Measurements from ENCODE around the gene CERS1. TPM values are rescaled to one million over a fixed set of nuclear protein-coding genes. Genes with fewer than 3 reads are reported as not detected.

Gene CERS1
- polyA plus RNA-seq, 2 of the 4 experiments (the other 2 are of a cell fraction): 1.7 to 3.4 TPM

- TF ChIP-seq BCL3 (IDR thresholded peaks at IDR 0.05) (0 out of 3 replicates have a peak, but pooled peaks have one; percentile 43), HEYL (CRISPR knock-in tag; IDR thresholded peaks at IDR 0.05) (no peak), RFX5 (IDR thresholded peaks at IDR 0.05) (no peak), JUNB (IDR thresholded peaks at IDR 0.05) (no peak), RAD21 (conservative IDR thresholded peaks at IDR 0.05 in 1 of 2, IDR thresholded peaks at IDR 0.05 in 1 of 2) (no peak), USF2 (IDR thresholded peaks at IDR 0.05) (peak; percentile 39; the same call in 1 of the 2 replicates), HOXA7 (CRISPR knock-in tag; IDR thresholded peaks at IDR 0.05) (no peak), FOSB (CRISPR knock-in tag; IDR thresholded peaks at IDR 0.05) (no peak), CBX2 (IDR thresholded peaks at IDR 0.05; ENCODE audit: borderline replicate concordance, low read depth) (no peak), JUN (IDR thresholded peaks at IDR 0.05) (peak; percentile 8 to 75; a peak in 3 of 5 replicates), RNF2 (IDR thresholded peaks at IDR 0.05; ENCODE audit: borderline replicate concordance, low read depth) (no peak), FOSL2 (IDR thresholded peaks at IDR 0.05) (no peak), FOSL2 (CRISPR knock-in tag; IDR thresholded peaks at IDR 0.05) (peak; percentile 14; the same call in 1 of the 2 replicates), REST (IDR thresholded peaks at IDR 0.05) (no peak; the same call in 1 of the 2 replicates), EP300 (IDR thresholded peaks at IDR 0.05) (no peak), EHMT2 (IDR thresholded peaks at IDR 0.05; ENCODE audit: low read depth) (no peak), MAFK (IDR thresholded peaks at IDR 0.05; ENCODE audit: partially characterized antibody) (no peak), HMGXB4 (CRISPR knock-in tag; IDR thresholded peaks at IDR 0.05; ENCODE audit: borderline replicate concordance) (0 out of 2 replicates have a peak, but pooled peaks have one; percentile 22), NFE2L2 (conservative IDR thresholded peaks at IDR 0.05; ENCODE audit: low read length) (no peak), GATA3 (IDR thresholded peaks at IDR 0.05; ENCODE audit: borderline replicate concordance) (no peak), MAZ (IDR thresholded peaks at IDR 0.05; ENCODE audit: borderline replicate concordance, low read depth, low read length) (no peak), CHD2 (IDR thresholded peaks at IDR 0.05; ENCODE audit: low read length, partially characterized antibody) (peak; percentile 61), NR3C1 (IDR thresholded peaks at IDR 0.05) (no peak), FOXS1 (CRISPR knock-in tag; IDR thresholded peaks at IDR 0.05) (no peak), POLR2A (IDR thresholded peaks at IDR 0.05; ENCODE audit: low read length) (peak; percentile 59), ESRRA (IDR thresholded peaks at IDR 0.05; ENCODE audit: borderline replicate concordance, low read length) (no peak), KDM1A (IDR thresholded peaks at IDR 0.05; ENCODE audit: low read depth) (no peak), PBX3 (IDR thresholded peaks at IDR 0.05) (peak; percentile 91), E2F6 (IDR thresholded peaks at IDR 0.05; ENCODE audit: borderline replicate concordance, low read depth) (no peak), PHF8 (IDR thresholded peaks at IDR 0.05; ENCODE audit: borderline replicate concordance, low read depth) (peak; percentile 72; the same call in 1 of the 2 replicates), CEBPB (IDR thresholded peaks at IDR 0.05) (no peak), SREBF2 (IDR thresholded peaks at IDR 0.05) (no peak)
Measured at GRCh38 chr19:18919086-18919899, 23.3 kb upstream of the CERS1 start, which contains the start of the genes COPE and DDX49 (continued).
